H1 (cell line): ENCODE results near the gene ZNF367. TPM values are rescaled to one million over a fixed set of nuclear protein-coding genes. Genes with fewer than 3 reads are reported as not detected.

ENCODE experiments used
- CTCF ChIA-PET: fragments of 300-600 bp; sonication (Branson Sonifier 250); formaldehyde crosslinking; loops from one replicate; lab custom pipeline; 2021; ENCODE audit not compliant: partially characterized antibody; lab: Charles Lee
- POLR2A ChIA-PET: fragments of 300-600 bp; sonication (Branson Sonifier 250); formaldehyde crosslinking; loops from one replicate; lab custom pipeline; 2021; ENCODE audit warnings: inconsistent platforms; ENCODE audit not compliant: partially characterized antibody; lab: Charles Lee
- DNase-seq, 2 experiments: peaks; one replicate each; pipeline versions ENCODE4 v3.0.0 to v3.0.0-alpha.2; 2010 to 2022; ENCODE audit warnings: low spot score in 2 of 2, low read depth in 1 of 2, mixed read lengths in 1 of 2
- FAIRE-seq: peaks from 2 replicates; lab custom pipeline; 2011; peaks lifted over from hg19 to GRCh38; lab: Jason Lieb, UNC
- H2AFZ ChIP-seq: 2 replicates; pipeline ENCODE4 v1.8.1; 2012; ENCODE audit warnings: low read length, inconsistent platforms
- H2AK5ac ChIP-seq: 2 replicates; pipeline ENCODE4 v1.6.1; 2013; ENCODE audit warnings: low read depth, low read length
- H2BK120ac ChIP-seq: replicated peaks from 2 replicates; pipeline ENCODE3; 2013; ENCODE audit warnings: low read depth, low read length, inconsistent platforms
- H2BK12ac ChIP-seq: 2 replicates; pipeline ENCODE4 v1.6.1; 2013; ENCODE audit warnings: low read depth, low read length
- H2BK15ac ChIP-seq: 2 replicates; pipeline ENCODE4 v1.6.1; 2013; ENCODE audit warnings: low read length
- H2BK20ac ChIP-seq: 2 replicates; pipeline ENCODE4 v1.6.1; 2013; ENCODE audit warnings: low read length
- H2BK5ac ChIP-seq: 2 replicates; pipeline ENCODE4 v1.6.1; 2013; ENCODE audit warnings: low read depth, low read length
- H3K14ac ChIP-seq: 2 replicates; pipeline ENCODE4 v1.6.1; 2013; ENCODE audit warnings: inconsistent platforms; ENCODE audit not compliant: insufficient read length
- H3K18ac ChIP-seq: 2 replicates; pipeline ENCODE4 v1.6.1; 2013; ENCODE audit warnings: low read length; ENCODE audit errors: extremely low read depth
- H3K23ac ChIP-seq: 2 replicates; pipeline ENCODE4 v1.6.1; 2013; ENCODE audit warnings: inconsistent platforms; ENCODE audit not compliant: insufficient read length
- H3K23me2 ChIP-seq: 2 replicates; pipeline ENCODE4 v1.6.1; 2013; ENCODE audit warnings: low read depth, low read length
- H3K27ac ChIP-seq: 2 replicates; pipeline ENCODE4 v1.6.1; 2011; ENCODE audit warnings: low read depth, low read length, inconsistent platforms
- H3K27me3 ChIP-seq, 4 experiments: replicated peaks in 1 of 4; 1 replicate in 1 of 4; 2 replicates in 3 of 4; pipeline versions ENCODE4 v1.6.1 to v1.8.1; 2011 to 2013; ENCODE audit warnings: low read length in 3 of 4, mild to moderate bottlenecking in 3 of 4, inconsistent platforms in 2 of 4, mixed read lengths in 2 of 4, moderate library complexity in 1 of 4; ENCODE audit not compliant: control insufficient read depth in 3 of 4, insufficient read depth in 3 of 4; ENCODE audit errors: extremely low read depth in 1 of 4
- H3K36me3 ChIP-seq, 4 experiments: 2 replicates each; pipeline versions ENCODE4 v1.6.1 to v1.8.1; 2011 to 2013; ENCODE audit warnings: mild to moderate bottlenecking in 4 of 4, low read length in 3 of 4, moderate library complexity in 2 of 4, control low read depth in 1 of 4, inconsistent platforms in 1 of 4; ENCODE audit not compliant: insufficient read depth in 4 of 4, control insufficient read depth in 2 of 4
- H3K4ac ChIP-seq: replicated peaks from 2 replicates; pipeline ENCODE3; 2013; ENCODE audit warnings: low read length, low read depth, mixed read lengths, inconsistent platforms; ENCODE audit not compliant: insufficient read length
- H3K4me1 ChIP-seq, 4 experiments: replicated peaks in 1 of 4; 1 replicate in 1 of 4; 2 replicates in 3 of 4; pipeline versions ENCODE4 v1.6.1 to v1.8.1; 2011 to 2013; ENCODE audit warnings: low read length in 3 of 4, inconsistent platforms in 2 of 4, mixed read lengths in 1 of 4; ENCODE audit not compliant: insufficient read depth in 4 of 4, control insufficient read depth in 3 of 4
- H3K4me2 ChIP-seq, 2 experiments: 2 replicates each; pipeline versions ENCODE4 v1.6.1 to v1.8.1; 2011 to 2013; ENCODE audit warnings: low read depth in 2 of 2, low read length in 2 of 2, control low read depth in 1 of 2, inconsistent platforms in 1 of 2, mild to moderate bottlenecking in 1 of 2; ENCODE audit not compliant: insufficient read depth in 1 of 2
- H3K4me3 ChIP-seq, 4 experiments: fragments of 200-600, 300-600 bp in 1 of 4; sonication (generic), shearing (Covaris generic), sonication (Bioruptor Twin) in 1 of 4; 2 replicates each; pipeline versions ENCODE4 v1.5.1 to v1.8.1; 2011 to 2016; ENCODE audit warnings: low read length in 4 of 4, low read depth in 3 of 4, control low read depth in 2 of 4, inconsistent platforms in 2 of 4, mild to moderate bottlenecking in 2 of 4, mixed read lengths in 1 of 4, moderate library complexity in 1 of 4; ENCODE audit not compliant: insufficient read depth in 2 of 4; ENCODE audit errors: extremely low read depth in 1 of 4
- H3K56ac ChIP-seq: replicated peaks from 2 replicates; pipeline ENCODE3; 2013; ENCODE audit warnings: low read depth, mild to moderate bottlenecking, mixed read lengths, low read length, inconsistent platforms; ENCODE audit not compliant: insufficient read length
- H3K79me1 ChIP-seq: 2 replicates; pipeline ENCODE4 v1.6.1; 2013; ENCODE audit warnings: low read depth, low read length, control low read depth
- H3K79me2 ChIP-seq, 2 experiments: 2 replicates each; pipeline versions ENCODE4 v1.6.1 to v1.8.1; 2012 to 2013; ENCODE audit warnings: low read length in 2 of 2, mild to moderate bottlenecking in 2 of 2, inconsistent platforms in 1 of 2; ENCODE audit not compliant: insufficient read depth in 2 of 2, control insufficient read depth in 1 of 2
- H3K9ac ChIP-seq, 4 experiments: replicated peaks in 1 of 4; 1 replicate in 1 of 4; 2 replicates in 3 of 4; pipeline versions ENCODE4 v1.6.1 to v1.8.1; 2011 to 2013; ENCODE audit warnings: low read depth in 3 of 4, low read length in 3 of 4, control low read depth in 2 of 4, mild to moderate bottlenecking in 2 of 4, moderate library complexity in 2 of 4, inconsistent platforms in 1 of 4; ENCODE audit errors: extremely low read depth in 1 of 4
- H3K9me3 ChIP-seq, 2 experiments: 2 replicates each; pipeline versions ENCODE4 v1.6.1 to v1.8.1; 2012 to 2013; ENCODE audit warnings: mild to moderate bottlenecking in 2 of 2, moderate library complexity in 2 of 2, control low read depth in 1 of 2, inconsistent platforms in 1 of 2, low read depth in 1 of 2, low read length in 1 of 2, mixed read lengths in 1 of 2; ENCODE audit not compliant: insufficient read depth in 2 of 2
- H4K20me1 ChIP-seq, 2 experiments: replicated peaks in 1 of 2; 2 replicates each; pipeline versions ENCODE3 to v1.8.1; 2011 to 2013; ENCODE audit warnings: inconsistent platforms in 2 of 2, low read length in 2 of 2, mild to moderate bottlenecking in 1 of 2; ENCODE audit not compliant: insufficient read depth in 2 of 2, control insufficient read depth in 1 of 2
- H4K5ac ChIP-seq: 2 replicates; pipeline ENCODE4 v1.6.1; 2013; ENCODE audit warnings: low read length, low read depth, mixed read lengths, inconsistent platforms; ENCODE audit not compliant: insufficient read length
- H4K8ac ChIP-seq: 2 replicates; pipeline ENCODE4 v1.8.0; 2013; ENCODE audit warnings: mild to moderate bottlenecking, moderate library complexity, low read length, inconsistent platforms; ENCODE audit not compliant: insufficient read depth; ENCODE audit errors: extremely low read depth
- H4K91ac ChIP-seq: replicated peaks from 2 replicates; pipeline ENCODE3; 2013; ENCODE audit warnings: low read length, mixed read lengths, inconsistent platforms; ENCODE audit not compliant: insufficient read length
- ASH2L ChIP-seq: fragments of 200-600, 300-600 bp; sonication (generic); IDR thresholded peaks from one replicate; pipeline ENCODE4 v1.7.1; 2017; ENCODE audit warnings: low read length
- BACH1 ChIP-seq: IDR thresholded peaks from 2 replicates; pipeline ENCODE4 v1.6.1; 2012; ENCODE audit warnings: low read length, improper control_type of control experiment
- EZH2 ChIP-seq: fragments of 200-600 bp; sonication (generic); IDR thresholded peaks from 2 replicates; pipeline ENCODE4 v1.7.1; 2012; ENCODE audit warnings: low read depth, mild to moderate bottlenecking, moderate library complexity, low read length, inconsistent platforms; ENCODE audit not compliant: severe bottlenecking
- JUND ChIP-seq: IDR thresholded peaks from 2 replicates; pipeline ENCODE4 v1.6.1; 2011; ENCODE audit warnings: mild to moderate bottlenecking, improper control_type of control experiment, low read length
- MAX ChIP-seq: IDR thresholded peaks from 2 replicates; pipeline ENCODE4 v1.6.1; 2012; ENCODE audit warnings: inconsistent platforms
- SP2 ChIP-seq: IDR thresholded peaks from 2 replicates; pipeline ENCODE4 v1.6.1; 2012; ENCODE audit warnings: mild to moderate bottlenecking, low read length, inconsistent platforms
- TAF1 ChIP-seq: IDR thresholded peaks from 2 replicates; pipeline ENCODE4 v1.6.1; 2011; ENCODE audit warnings: mild to moderate bottlenecking, low read depth, low read length
- WGBS, 2 experiments: shearing (Covaris generic) in 1 of 2; methylation state at CpG; one replicate each; pipeline versions ENCODE4 v1.1.6 to v1.1.7; 2013 to 2015; ENCODE audit warnings: low lambda C conversion rate in 2 of 2, mixed read lengths in 2 of 2, inconsistent platforms in 1 of 2, low coverage in 1 of 2, missing lambda C conversion rate in 1 of 2; ENCODE audit not compliant: insufficient replicate concordance in 2 of 2, insufficient coverage in 1 of 2, insufficient read length in 1 of 2; ENCODE audit errors: extremely low coverage in 1 of 2, missing lambda C conversion rate in 1 of 2; 5-methylcytosine and 5-hydroxymethylcytosine counted together
- polyA plus RNA-seq, 7 experiments: library from polyadenylated mRNA; depleted of rRNA in 3 of 7; stranded (reverse) in 5 of 7; unstranded in 2 of 7; fragments of >200 nt in 5 of 7; fragments of 200-250 nt in 2 of 7; gene quantifications; 1 replicate in 5 of 7; 2 replicates in 1 of 7; 4 replicates in 1 of 7; pipeline versions ENCODE4 v1.2.1 to v1.2.3, GENCODE V29; 2011 to 2013; ENCODE audit warnings: missing spikeins in 2 of 7, mixed read lengths in 2 of 7
- total RNA-seq: library from RNA; stranded (reverse); fragmentation: NEBNext Ultra II Directional; extraction: Animal tissue kit (Norgen Biotek cat#: 25700); gene quantifications from 2 replicates; pipeline ENCODE4 v1.2.1, GENCODE V29; 2021

The ZNF367 gene
- total and polyA plus RNA-seq, 2 of the 8 experiments (the other 6 are each of a cell fraction or from before 2014, with no cell fraction given): 2.2 to 8.2 TPM

GRCh38 chr9:96442491-96442890 lies 24.3 kb upstream of the ZNF367 start:
- no peak overlapping the region for H2AK5ac ChIP-seq
- H2AFZ ChIP-seq: no peak overlapping the region
- no peaks in the 10 kb centered on the region for H3K36me3 ChIP-seq
- H3K27ac ChIP-seq: no peak overlapping the region
- no peaks in the 10 kb centered on the region for H3K79me2 ChIP-seq
- no peak overlapping the region for H2BK12ac ChIP-seq
- H3K23ac ChIP-seq: no peak overlapping the region
- H3K4me1 ChIP-seq: no peaks in the 10 kb centered on the region
- no peak for FAIRE-seq
- H4K8ac ChIP-seq: no peak overlapping the region
- no peak overlapping the region for H4K5ac ChIP-seq
- no peak overlapping the region for H3K9ac ChIP-seq
- no peaks in the 10 kb centered on the region for H4K20me1 ChIP-seq
- H2BK5ac ChIP-seq: no peak overlapping the region
- no peak overlapping the region for H3K18ac ChIP-seq
- H3K4me3 ChIP-seq: no peak overlapping the region
- H3K4ac ChIP-seq: no peak overlapping the region
- no peak overlapping the region for H4K91ac ChIP-seq
- TF ChIP-seq MAX: no peak
- TF ChIP-seq JUND: no peak
- no peak for TF ChIP-seq TAF1
- TF ChIP-seq SP2: no peak
- no peak for TF ChIP-seq ASH2L
- TF ChIP-seq BACH1: no peak
- TF ChIP-seq EZH2: no peak
- H3K9me3 ChIP-seq: no peaks in the 10 kb centered on the region
- no peaks in the 10 kb centered on the region for H3K79me1 ChIP-seq
- H3K56ac ChIP-seq: no peak overlapping the region
- no peaks in the 10 kb centered on the region for H3K23me2 ChIP-seq
- DNase-seq: no peak
- ChIA-PET CTCF (interaction anchor here (0.7 to 4.3 kb wide), 29 partner anchors 9 to 412 kb away, joined by 3 to 27 read pairs (median 4); partner anchors contain the start of gene PRXL2C), POLR2A (interaction anchor here (0.9 to 1.2 kb wide), 2 partner anchors 8 to 10 kb away, joined by 3 to 4 read pairs; no protein-coding TSS in a partner anchor)
- WGBS, 2 experiments: 83% methylated on average over 1 of the region's 3 CpGs; no CpG with 5 or more reads in 1 of the 2 experiments
- no peak overlapping the region for H3K4me2 ChIP-seq
- H3K14ac ChIP-seq: no peak overlapping the region
- no peak overlapping the region for H2BK120ac ChIP-seq
- H3K27me3 ChIP-seq: no peaks in the 10 kb centered on the region
- H2BK20ac ChIP-seq: no peak overlapping the region
- H2BK15ac ChIP-seq: no peak overlapping the region
